ENCODE results near the gene CKLF. TPM values are rescaled to one million over a fixed set of nuclear protein-coding genes. Genes with fewer than 3 reads are reported as not detected.

CKLF gene
- total and polyA plus RNA-seq, 4 donors: 9.5 to 36.1 (median 21.5) TPM

DNA sequence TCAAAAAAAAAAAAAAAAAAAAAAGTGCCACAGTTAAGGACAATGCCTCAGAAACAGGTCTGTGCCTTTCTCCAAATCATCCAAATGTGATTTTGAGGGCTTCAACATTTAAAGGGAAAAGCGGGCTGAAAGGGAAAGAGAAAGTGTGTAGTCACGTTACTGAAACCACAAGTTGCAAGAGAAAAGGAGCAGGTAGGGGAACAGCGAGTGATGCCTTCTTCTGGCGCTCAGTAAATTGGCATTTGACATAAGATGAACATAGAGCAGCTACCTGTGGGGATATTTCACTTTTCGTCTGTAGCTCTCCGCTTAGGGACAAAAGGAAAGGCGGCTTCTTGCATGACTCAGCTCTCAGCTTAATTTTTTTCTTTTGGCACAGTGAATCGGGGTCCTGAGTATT, 37.9 kb downstream of the CKLF start:
- no peak for DNase-seq (ENCODE audit: low spot score)
- H3K4me1 ChIP-seq (ENCODE audit: control insufficient read depth in 4 of 4, insufficient read depth in 4 of 4, low read length in 3 of 4): no peaks in the 10 kb centered on the region
- H3K9ac ChIP-seq (ENCODE audit: low read depth in 1 of 2, low read length in 2 of 2): no peak overlapping the region
- H3K9me3 ChIP-seq (ENCODE audit: control insufficient read depth in 4 of 4, low read length in 3 of 4): no peaks in the 10 kb centered on the region
- no peaks in the 10 kb centered on the region for H3K27me3 ChIP-seq (ENCODE audit: control insufficient read depth in 4 of 4, insufficient read depth in 4 of 4, low read length in 3 of 4)
- 81% methylated on average over 8 of the region's 8 CpGs for WGBS
- H3K36me3 ChIP-seq (ENCODE audit: control insufficient read depth in 4 of 4, insufficient read depth in 3 of 4, low read depth in 1 of 4, low read length in 3 of 4): no peaks in the 10 kb centered on the region
- no peak overlapping the region for H3K27ac ChIP-seq (ENCODE audit: low read depth in 1 of 2, low read length in 2 of 2)
- no peak overlapping the region for H3K4me3 ChIP-seq (ENCODE audit: low read depth in 1 of 3, low read length in 3 of 3)
- TF ChIP-seq HNF4G (IDR thresholded peaks at IDR 0.05): no peak
- TF ChIP-seq, protein P1, sequence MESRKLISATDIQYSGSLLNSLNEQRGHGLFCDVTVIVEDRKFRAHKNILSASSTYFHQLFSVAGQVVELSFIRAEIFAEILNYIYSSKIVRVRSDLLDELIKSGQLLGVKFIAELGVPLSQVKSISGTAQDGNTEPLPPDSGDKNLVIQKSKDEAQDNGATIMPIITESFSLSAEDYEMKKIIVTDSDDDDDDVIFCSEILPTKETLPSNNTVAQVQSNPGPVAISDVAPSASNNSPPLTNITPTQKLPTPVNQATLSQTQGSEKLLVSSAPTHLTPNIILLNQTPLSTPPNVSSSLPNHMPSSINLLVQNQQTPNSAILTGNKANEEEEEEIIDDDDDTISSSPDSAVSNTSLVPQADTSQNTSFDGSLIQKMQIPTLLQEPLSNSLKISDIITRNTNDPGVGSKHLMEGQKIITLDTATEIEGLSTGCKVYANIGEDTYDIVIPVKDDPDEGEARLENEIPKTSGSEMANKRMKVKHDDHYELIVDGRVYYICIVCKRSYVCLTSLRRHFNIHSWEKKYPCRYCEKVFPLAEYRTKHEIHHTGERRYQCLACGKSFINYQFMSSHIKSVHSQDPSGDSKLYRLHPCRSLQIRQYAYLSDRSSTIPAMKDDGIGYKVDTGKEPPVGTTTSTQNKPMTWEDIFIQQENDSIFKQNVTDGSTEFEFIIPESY (IDR thresholded peaks at IDR 0.05): no peak
- TF ChIP-seq CTCF (IDR thresholded peaks at IDR 0.05; ENCODE audit: low read depth, low read length, missing input control): no peak
- TF ChIP-seq HNF4A (conservative IDR thresholded peaks at IDR 0.05): no peak
- TF ChIP-seq, protein P2, sequence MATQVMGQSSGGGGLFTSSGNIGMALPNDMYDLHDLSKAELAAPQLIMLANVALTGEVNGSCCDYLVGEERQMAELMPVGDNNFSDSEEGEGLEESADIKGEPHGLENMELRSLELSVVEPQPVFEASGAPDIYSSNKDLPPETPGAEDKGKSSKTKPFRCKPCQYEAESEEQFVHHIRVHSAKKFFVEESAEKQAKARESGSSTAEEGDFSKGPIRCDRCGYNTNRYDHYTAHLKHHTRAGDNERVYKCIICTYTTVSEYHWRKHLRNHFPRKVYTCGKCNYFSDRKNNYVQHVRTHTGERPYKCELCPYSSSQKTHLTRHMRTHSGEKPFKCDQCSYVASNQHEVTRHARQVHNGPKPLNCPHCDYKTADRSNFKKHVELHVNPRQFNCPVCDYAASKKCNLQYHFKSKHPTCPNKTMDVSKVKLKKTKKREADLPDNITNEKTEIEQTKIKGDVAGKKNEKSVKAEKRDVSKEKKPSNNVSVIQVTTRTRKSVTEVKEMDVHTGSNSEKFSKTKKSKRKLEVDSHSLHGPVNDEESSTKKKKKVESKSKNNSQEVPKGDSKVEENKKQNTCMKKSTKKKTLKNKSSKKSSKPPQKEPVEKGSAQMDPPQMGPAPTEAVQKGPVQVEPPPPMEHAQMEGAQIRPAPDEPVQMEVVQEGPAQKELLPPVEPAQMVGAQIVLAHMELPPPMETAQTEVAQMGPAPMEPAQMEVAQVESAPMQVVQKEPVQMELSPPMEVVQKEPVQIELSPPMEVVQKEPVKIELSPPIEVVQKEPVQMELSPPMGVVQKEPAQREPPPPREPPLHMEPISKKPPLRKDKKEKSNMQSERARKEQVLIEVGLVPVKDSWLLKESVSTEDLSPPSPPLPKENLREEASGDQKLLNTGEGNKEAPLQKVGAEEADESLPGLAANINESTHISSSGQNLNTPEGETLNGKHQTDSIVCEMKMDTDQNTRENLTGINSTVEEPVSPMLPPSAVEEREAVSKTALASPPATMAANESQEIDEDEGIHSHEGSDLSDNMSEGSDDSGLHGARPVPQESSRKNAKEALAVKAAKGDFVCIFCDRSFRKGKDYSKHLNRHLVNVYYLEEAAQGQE (IDR thresholded peaks at IDR 0.05): no peak

- DNase-seq (ENCODE audit: low spot score): no peak
- H3K4me1 ChIP-seq (ENCODE audit: control insufficient read depth in 4 of 4, insufficient read depth in 4 of 4, low read length in 3 of 4): no peaks in the 10 kb centered on the region
Observed at GRCh38 chr16:66591018-66591417, 38.6 kb downstream of the CKLF start.

More at GRCh38 chr16:66591018-66591417, 38.6 kb downstream of the CKLF start:
- Histone ChIP-seq H3K4me3 (ENCODE audit: low read depth in 1 of 3, low read length in 3 of 3) (no peak overlapping the region), H3K36me3 (ENCODE audit: control insufficient read depth in 4 of 4, insufficient read depth in 3 of 4, low read depth in 1 of 4, low read length in 3 of 4) (no peaks in the 10 kb centered on the region), H3K27ac (ENCODE audit: low read depth in 1 of 2, low read length in 2 of 2) (no peak overlapping the region), H3K9me3 (ENCODE audit: control insufficient read depth in 4 of 4, low read length in 3 of 4) (no peaks in the 10 kb centered on the region), H3K27me3 (ENCODE audit: control insufficient read depth in 4 of 4, insufficient read depth in 4 of 4, low read length in 3 of 4) (no peaks in the 10 kb centered on the region), H3K9ac (ENCODE audit: low read depth in 1 of 2, low read length in 2 of 2) (no peak overlapping the region)
- no peak for TF ChIP-seq EGR1 (IDR thresholded peaks at IDR 0.05; ENCODE audit: low read depth in 2 of 2)
- TF ChIP-seq RXRA (IDR thresholded peaks at IDR 0.05): no peak
- no peak for TF ChIP-seq ATF3 (IDR thresholded peaks at IDR 0.05)
- no peak for TF ChIP-seq JUND (IDR thresholded peaks at IDR 0.05)
- TF ChIP-seq YY1 (IDR thresholded peaks at IDR 0.05): no peak
- TF ChIP-seq, protein P2 (IDR thresholded peaks at IDR 0.05): no peak
- no peak for TF ChIP-seq GABPA (IDR thresholded peaks at IDR 0.05 in 1 of 2, conservative IDR thresholded peaks at IDR 0.05 in 1 of 2)
- TF ChIP-seq TAF1 (conservative IDR thresholded peaks at IDR 0.05): no peak
- WGBS: 98% methylated on average over 4 of the region's 4 CpGs

All from liver (tissue), 9 donors.